ENCODE measurements around the gene HMGN2.

DNA sequence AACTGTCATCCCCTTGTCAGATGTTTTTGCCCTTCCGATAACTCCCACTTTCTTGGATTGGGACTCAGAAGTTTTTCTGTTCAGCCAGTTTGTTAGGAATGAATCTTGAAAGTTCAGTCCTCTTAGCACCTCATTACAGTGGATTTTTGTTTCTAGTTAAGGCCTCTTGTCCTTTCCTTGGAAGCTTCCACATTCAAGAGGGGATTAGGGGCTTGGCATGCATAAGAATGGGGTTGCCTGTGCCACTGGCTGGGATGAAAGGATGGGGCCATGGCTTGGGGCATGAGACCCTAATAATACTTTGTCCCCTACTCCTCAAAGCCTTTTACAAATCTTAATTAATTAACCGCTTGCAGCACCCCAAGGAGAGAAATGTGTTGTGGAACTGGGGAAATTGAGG, 42.5 kb upstream of the HMGN2 start:
- TF ChIP-seq, protein P1, sequence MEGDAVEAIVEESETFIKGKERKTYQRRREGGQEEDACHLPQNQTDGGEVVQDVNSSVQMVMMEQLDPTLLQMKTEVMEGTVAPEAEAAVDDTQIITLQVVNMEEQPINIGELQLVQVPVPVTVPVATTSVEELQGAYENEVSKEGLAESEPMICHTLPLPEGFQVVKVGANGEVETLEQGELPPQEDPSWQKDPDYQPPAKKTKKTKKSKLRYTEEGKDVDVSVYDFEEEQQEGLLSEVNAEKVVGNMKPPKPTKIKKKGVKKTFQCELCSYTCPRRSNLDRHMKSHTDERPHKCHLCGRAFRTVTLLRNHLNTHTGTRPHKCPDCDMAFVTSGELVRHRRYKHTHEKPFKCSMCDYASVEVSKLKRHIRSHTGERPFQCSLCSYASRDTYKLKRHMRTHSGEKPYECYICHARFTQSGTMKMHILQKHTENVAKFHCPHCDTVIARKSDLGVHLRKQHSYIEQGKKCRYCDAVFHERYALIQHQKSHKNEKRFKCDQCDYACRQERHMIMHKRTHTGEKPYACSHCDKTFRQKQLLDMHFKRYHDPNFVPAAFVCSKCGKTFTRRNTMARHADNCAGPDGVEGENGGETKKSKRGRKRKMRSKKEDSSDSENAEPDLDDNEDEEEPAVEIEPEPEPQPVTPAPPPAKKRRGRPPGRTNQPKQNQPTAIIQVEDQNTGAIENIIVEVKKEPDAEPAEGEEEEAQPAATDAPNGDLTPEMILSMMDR (IDR thresholded peaks at IDR 0.05; ENCODE audit: low read depth, low read length): no peak
- no peak for TF ChIP-seq EZH2phosphoT487 (IDR thresholded peaks at IDR 0.05; ENCODE audit: low read depth)
